Activated CD4-positive, alpha-beta T cell treated with anti-CD3 and anti-CD28 coated beads for 36 hours (primary cell): ENCODE measurements around the gene PARP4. TPM values are rescaled to one million over a fixed set of nuclear protein-coding genes. Genes with fewer than 3 reads are reported as not detected.
"Not testable (repeated sequence)": the region's sequence is repeated elsewhere in the genome, so short reads cannot be mapped to it uniquely, and the experiment has no call there.

Source experiments
- ATAC-seq: fragments of 200-7000 bp; cut with Tn5 transposase; one replicate; pipeline ENCODE4 v1.10.0; 2021; ENCODE audit warnings: mild to moderate bottlenecking, moderate library complexity
- CTCF ChIA-PET: fragments of 350-600 bp; sonication (Branson Sonifier 250); formaldehyde crosslinking; loops from one replicate; lab custom pipeline; 2021; ENCODE audit warnings: antibody characterized with exemption; lab: Charles Lee
- POLR2A ChIA-PET: fragments of 350-600 bp; sonication (Branson Sonifier 250); formaldehyde crosslinking; loops from one replicate; lab custom pipeline; 2021; ENCODE audit warnings: antibody characterized with exemption, inconsistent platforms; lab: Charles Lee
- DNase-seq: peaks from one replicate; pipeline ENCODE4 v3.0.0-alpha.2; 2020
- H3K27ac Mint-ChIP-seq: one replicate; pipeline ENCODE4 v1.8.0; 2021; ENCODE audit warnings: mixed read lengths
- H3K27me3 Mint-ChIP-seq: one replicate; pipeline ENCODE4 v1.8.0; 2021; ENCODE audit warnings: mixed read lengths
- H3K36me3 Mint-ChIP-seq: one replicate; pipeline ENCODE4 v1.8.0; 2021; ENCODE audit warnings: low read depth, mixed read lengths
- H3K4me1 Mint-ChIP-seq: one replicate; pipeline ENCODE4 v1.8.0; 2021; ENCODE audit warnings: mixed read lengths
- H3K4me3 Mint-ChIP-seq: one replicate; pipeline ENCODE4 v1.8.0; 2021; ENCODE audit warnings: mild to moderate bottlenecking, moderate library complexity, mixed read lengths
- H3K9me3 Mint-ChIP-seq: one replicate; pipeline ENCODE4 v1.8.0; 2021; ENCODE audit warnings: low read depth, mixed read lengths
- intact Hi-C, 2 experiments: fragments of 100-400 bp; cut with DNase I in 1 of 2; cut with micrococcal nuclease in 1 of 2; formaldehyde crosslinking; loops; one replicate each; pipeline versions ENCODE4 v1.14.2 to v1.15.1; 2022 to 2024; cut with DNase I, micrococcal nuclease
- total RNA-seq, 2 experiments: library from RNA; stranded (reverse); gene quantifications; one replicate each; pipeline ENCODE4 v1.2.3, GENCODE V29; 2021

Gene PARP4
- total RNA-seq, 2 experiments from 2014 or later: 24.6 to 29.1 TPM

DNA sequence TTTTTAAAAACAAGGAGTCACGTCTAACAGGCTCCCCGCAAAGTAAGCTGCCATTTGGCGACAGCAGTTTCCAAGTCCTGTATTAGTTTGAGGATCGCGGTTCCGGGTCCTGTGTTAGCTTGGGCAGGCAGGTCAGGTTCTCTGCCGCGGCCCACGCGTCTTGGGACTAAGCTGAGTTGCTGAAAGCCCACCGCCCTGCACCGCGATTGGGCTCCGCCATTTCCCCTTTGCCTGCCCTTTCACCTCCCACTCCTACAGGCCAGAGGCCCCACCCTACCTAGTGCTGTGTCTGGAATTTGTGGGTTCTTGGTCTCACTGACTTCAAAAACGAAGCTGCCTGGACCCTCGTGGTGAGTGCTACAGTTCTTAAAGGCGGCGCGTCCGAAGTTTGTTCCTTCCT is 6.8 kb downstream of the PARP4 start:
- ChIA-PET CTCF (interaction anchor here (0.6 kb wide), 1 partner anchor 1462 kb away, joined by 4 read pairs; no protein-coding TSS in a partner anchor), POLR2A (no interaction called here)
- Mint-ChIP-seq H3K4me1 (peaks cover 27% of the 10 kb centered on the region), H3K9me3 (no peaks in the 10 kb centered on the region), H3K27me3 (no peaks in the 10 kb centered on the region), H3K36me3 (peaks cover 14% of the 10 kb centered on the region), H3K27ac (no peak overlapping the region), H3K4me3 (no peak overlapping the region)
- no peak for DNase-seq
- no peak for ATAC-seq
- intact Hi-C loops: no loop called here

DNA sequence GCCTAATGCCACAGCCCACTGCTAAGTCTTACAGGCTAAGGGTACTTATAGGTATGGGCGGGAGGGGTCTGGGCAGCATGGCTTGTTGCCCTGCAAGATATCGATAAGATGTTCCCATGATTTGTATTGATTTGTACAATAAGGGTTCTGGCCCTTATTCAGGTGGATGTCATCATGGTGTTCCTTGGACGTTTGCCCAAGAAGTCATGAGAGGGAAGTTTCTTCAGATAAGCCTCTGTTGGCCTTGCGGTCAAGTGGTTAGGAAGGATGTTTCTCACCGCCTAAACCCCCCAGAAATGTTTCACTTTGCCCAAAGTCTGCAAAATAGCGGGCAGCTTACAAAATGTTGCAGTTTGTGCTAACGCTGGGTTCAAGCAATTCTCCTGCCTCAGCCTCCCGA is 7.3 kb downstream of the PARP4 start:
- intact Hi-C loops: no loop called here
- Mint-ChIP-seq H3K36me3 (peaks cover 14% of the 10 kb centered on the region), H3K9me3 (no peaks in the 10 kb centered on the region), H3K4me1 (peaks cover 24% of the 10 kb centered on the region), H3K4me3 (no peak overlapping the region), H3K27me3 (no peaks in the 10 kb centered on the region), H3K27ac (no peak overlapping the region)
- CTCF ChIA-PET: interaction anchor here (0.6 kb wide), 1 partner anchor 1462 kb away, joined by 4 read pairs; no protein-coding TSS in a partner anchor
- ATAC-seq (no peak), DNase-seq (no peak)
- POLR2A ChIA-PET: no interaction called here

DNA sequence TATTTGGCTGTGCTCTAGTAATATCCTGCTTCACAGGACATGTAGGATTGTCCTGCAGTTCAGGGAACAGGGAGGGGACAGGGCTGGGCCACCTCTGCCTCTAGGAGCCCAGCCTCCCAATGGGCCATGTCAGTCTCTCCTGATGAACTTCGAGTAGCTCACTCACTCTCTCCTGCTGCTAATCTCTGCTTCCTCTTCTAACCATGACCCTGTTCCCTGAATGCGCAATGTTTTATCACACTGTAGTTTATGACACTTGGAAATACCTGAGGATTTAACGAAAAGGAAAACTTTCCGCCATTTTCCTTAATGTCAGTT is 9.2 kb downstream of the PARP4 start:
- CTCF ChIA-PET: interaction anchor here (0.6 kb wide), 1 partner anchor 25 kb away, joined by 3 read pairs; no protein-coding TSS in a partner anchor
- peaks cover 14% of the 10 kb centered on the region for H3K36me3 Mint-ChIP-seq
- peak overlapping the region; percentile 8 for H3K27ac Mint-ChIP-seq
- no peak overlapping the region for H3K4me3 Mint-ChIP-seq
- intact Hi-C loops: no loop called here
- H3K9me3 Mint-ChIP-seq: no peaks in the 10 kb centered on the region
- H3K4me1 Mint-ChIP-seq: peaks cover 20% of the 10 kb centered on the region
- ATAC-seq (no peak), DNase-seq (no peak)
- no peaks in the 10 kb centered on the region for H3K27me3 Mint-ChIP-seq
- POLR2A ChIA-PET: interaction anchor here (0.6 kb wide), 1 partner anchor 234 kb away, joined by 7 read pairs; no protein-coding TSS in a partner anchor

DNA sequence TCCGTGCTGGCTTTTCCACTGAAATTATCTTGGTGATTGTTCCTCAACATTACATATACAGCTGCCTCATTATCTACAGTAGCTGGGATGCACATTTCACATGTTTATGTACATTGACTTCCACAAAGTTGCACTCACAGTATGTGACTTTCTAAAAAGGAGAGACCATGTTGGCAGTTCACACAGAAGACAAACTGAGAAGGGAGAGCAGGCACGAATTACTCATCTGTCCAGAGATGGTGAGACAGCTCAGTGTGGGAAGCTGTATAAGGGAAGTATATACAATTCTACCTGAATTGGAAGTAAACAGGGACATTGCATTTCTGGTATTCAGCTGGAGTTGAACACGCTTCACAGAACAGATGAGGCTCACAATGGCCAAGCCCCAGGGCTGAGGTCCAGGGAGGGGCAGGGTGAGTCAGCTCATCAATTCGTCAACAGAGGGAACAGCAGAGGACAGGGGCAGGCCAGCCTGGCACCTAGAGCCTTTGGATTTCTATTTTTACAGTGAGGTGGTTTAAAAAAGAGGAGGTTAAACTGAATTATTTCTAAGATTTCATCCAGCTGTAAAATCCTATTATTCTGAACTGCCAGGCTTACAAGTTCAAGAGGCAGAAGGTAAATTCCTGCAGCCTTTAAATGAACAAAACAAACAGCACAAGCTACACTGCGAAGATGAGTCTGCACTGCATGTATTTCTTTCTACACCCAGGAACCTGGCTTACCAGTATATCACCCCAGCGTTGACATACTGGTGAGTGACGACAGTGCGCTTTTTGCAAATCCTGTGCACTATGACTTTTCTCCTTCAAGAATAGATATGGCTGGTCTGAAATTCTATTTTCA is 9.8 kb downstream of the PARP4 start:
- peaks cover 17% of the 10 kb centered on the region for H3K4me1 Mint-ChIP-seq
- H3K27ac Mint-ChIP-seq: no peak overlapping the region
- H3K9me3 Mint-ChIP-seq: no peaks in the 10 kb centered on the region
- ATAC-seq (peak; percentile 58), DNase-seq (no peak)
- POLR2A ChIA-PET: no interaction called here
- no peak overlapping the region for H3K4me3 Mint-ChIP-seq
- CTCF ChIA-PET: interaction anchor here (0.6 kb wide), 1 partner anchor 26 kb away, joined by 3 read pairs; no protein-coding TSS in a partner anchor
- H3K27me3 Mint-ChIP-seq: no peaks in the 10 kb centered on the region
- intact Hi-C loops: no loop called here
- H3K36me3 Mint-ChIP-seq: peaks cover 15% of the 10 kb centered on the region

DNA sequence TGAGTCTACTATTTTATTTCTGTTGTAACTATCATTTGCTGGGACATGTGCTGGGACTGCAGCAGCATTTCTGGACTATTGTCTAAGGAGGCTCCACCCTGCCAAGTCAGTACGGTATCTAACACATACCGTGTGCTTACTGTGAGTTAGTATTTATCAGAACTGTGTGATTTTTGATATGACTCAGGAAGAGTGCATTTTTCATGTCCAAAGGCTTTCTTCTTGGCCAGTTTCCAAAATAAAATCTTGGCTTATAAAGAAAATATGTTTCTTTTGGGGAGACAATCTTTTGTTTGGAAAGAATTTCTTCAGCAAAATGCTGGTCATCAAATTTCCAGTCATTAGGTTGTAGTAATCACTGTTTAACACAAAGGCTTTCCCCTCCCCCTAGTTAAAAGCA is 11.6 kb downstream of the PARP4 start:
- Mint-ChIP-seq H3K27ac (no peak overlapping the region), H3K4me1 (peaks cover 17% of the 10 kb centered on the region), H3K9me3 (no peaks in the 10 kb centered on the region), H3K27me3 (no peaks in the 10 kb centered on the region), H3K36me3 (peaks cover 23% of the 10 kb centered on the region), H3K4me3 (no peak overlapping the region)
- intact Hi-C loops: no loop called here
- ChIA-PET POLR2A (no interaction called here), CTCF (no interaction called here)
- peak; percentile 12 for DNase-seq
- ATAC-seq: peak; percentile 79

DNA sequence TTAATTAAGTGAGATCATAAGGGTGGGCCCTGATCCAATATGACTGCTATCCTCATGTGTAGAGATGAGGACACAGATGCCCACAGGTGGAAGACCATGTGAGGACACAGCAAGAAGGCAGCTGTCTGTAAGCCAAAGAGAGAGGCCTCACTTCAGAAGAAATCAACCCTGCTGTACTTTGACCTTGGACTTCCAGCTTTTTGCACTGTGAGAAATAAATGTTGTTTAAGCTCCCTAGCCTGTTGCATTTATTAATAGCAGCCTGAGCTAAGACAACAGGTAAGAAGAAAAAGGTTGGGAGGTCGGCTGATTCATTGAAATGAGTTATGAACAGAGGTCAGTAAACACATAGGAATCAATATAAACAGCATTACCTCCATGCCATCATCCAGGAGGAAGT is 14.8 kb downstream of the PARP4 start:
- H3K4me3 Mint-ChIP-seq: no peak overlapping the region
- H3K36me3 Mint-ChIP-seq: peaks cover 42% of the 10 kb centered on the region
- H3K9me3 Mint-ChIP-seq: no peaks in the 10 kb centered on the region
- intact Hi-C loops: no loop called here
- ChIA-PET POLR2A (no interaction called here), CTCF (interaction anchor here (1.0 kb wide), 1 partner anchor 9 kb away, joined by 3 read pairs; no protein-coding TSS in a partner anchor)
- H3K27me3 Mint-ChIP-seq: no peaks in the 10 kb centered on the region
- H3K27ac Mint-ChIP-seq: no peak overlapping the region
- no peak for DNase-seq
- ATAC-seq: no peak
- peaks cover 12% of the 10 kb centered on the region for H3K4me1 Mint-ChIP-seq

DNA sequence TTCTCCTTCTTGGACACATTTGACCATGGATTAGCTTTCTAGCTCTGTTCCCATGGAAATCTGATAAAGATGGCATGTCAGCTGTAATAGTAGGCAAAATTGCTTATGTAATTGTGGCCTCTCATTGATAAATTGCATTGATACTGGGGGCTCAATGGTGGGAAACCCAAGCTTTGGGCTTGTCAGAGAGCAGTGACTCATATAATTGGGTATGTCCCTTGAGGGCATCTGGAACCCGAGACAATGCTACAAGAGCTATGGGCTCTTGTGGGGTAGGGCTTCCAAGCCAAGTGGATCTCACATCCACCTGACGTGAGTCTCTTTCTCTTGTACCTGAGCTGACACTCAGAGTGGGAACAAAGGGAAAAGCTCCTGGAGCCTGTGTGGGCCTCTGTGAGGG is 16.3 kb downstream of the PARP4 start:
- CTCF ChIA-PET, H3K9me3 Mint-ChIP-seq, H3K27ac Mint-ChIP-seq, DNase-seq, H3K27me3 Mint-ChIP-seq, H3K4me3 Mint-ChIP-seq, ATAC-seq, POLR2A ChIA-PET, H3K4me1 Mint-ChIP-seq, intact Hi-C loops: not testable (repeated sequence)
- peaks cover 40% of the 10 kb centered on the region for H3K36me3 Mint-ChIP-seq

DNA sequence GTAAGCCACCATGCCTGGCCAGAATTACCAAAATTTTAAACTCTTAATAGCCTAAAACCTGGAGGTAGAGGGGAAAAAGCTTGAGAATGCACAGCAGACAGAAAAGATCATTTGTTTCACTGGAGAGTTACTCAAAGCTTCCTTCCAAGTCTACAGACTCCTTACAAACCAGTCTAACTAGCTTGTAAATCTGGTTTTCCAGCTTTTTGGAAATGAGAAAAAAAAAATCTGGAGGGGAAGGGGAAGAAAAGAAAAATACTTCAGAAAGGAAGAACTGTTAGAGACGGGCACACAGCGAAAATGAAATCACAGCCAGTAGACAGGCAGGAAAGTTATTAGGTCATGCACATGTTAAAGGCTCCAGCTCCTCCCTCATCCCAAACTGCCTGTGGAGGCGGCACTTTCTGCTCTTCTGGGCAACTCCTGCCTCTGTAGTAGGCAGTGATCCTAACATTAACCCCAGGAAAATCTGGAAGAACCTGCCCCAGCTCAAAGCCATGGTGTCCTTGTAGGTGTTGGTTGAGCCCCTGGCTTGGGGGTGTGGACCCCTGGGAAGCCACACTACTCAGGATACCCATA is 17.3 kb downstream of the PARP4 start:
- CTCF ChIA-PET: interaction anchor here (0.7 kb wide), 1 partner anchor 15 kb away, joined by 3 read pairs; no protein-coding TSS in a partner anchor
- ATAC-seq: no peak

DNA sequence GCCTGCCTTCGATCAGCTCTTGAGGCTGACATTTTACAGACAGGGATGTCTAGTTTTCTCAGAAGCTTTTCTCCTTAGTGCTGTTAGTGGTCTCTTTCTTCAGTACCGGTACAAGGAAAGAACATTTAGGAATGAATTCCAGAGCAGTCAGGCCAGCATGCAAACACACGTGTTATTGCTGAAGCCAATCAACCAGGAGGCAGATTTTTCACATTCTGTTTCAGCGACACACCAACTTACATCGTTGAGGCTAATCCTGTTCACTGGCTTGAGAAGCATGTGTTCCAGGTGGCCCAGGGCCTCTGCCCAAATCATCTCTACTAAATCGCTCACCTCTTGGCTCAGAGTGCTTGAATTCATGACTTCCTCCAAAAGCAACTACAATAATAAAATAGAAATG is 19.2 kb downstream of the PARP4 start:
- peaks cover 60% of the 10 kb centered on the region for H3K36me3 Mint-ChIP-seq
- CTCF ChIA-PET: no interaction called here
- intact Hi-C loops: no loop called here
- no peaks in the 10 kb centered on the region for H3K4me1 Mint-ChIP-seq
- ATAC-seq (no peak), DNase-seq (no peak)
- no peaks in the 10 kb centered on the region for H3K27me3 Mint-ChIP-seq
- no peak overlapping the region for H3K27ac Mint-ChIP-seq
- no peaks in the 10 kb centered on the region for H3K9me3 Mint-ChIP-seq
- POLR2A ChIA-PET: no interaction called here
- no peak overlapping the region for H3K4me3 Mint-ChIP-seq

More for the DNA sequence above, 17.3 kb downstream of the PARP4 start:
- POLR2A ChIA-PET: interaction anchor here (0.7 kb wide), 1 partner anchor 209 kb away, joined by 3 read pairs; no protein-coding TSS in a partner anchor
- no peak for DNase-seq
- H3K4me1 Mint-ChIP-seq: no peaks in the 10 kb centered on the region
- intact Hi-C loops: no loop called here
- H3K4me3 Mint-ChIP-seq: no peak overlapping the region
- H3K36me3 Mint-ChIP-seq: peaks cover 43% of the 10 kb centered on the region
- no peaks in the 10 kb centered on the region for H3K27me3 Mint-ChIP-seq
- no peaks in the 10 kb centered on the region for H3K9me3 Mint-ChIP-seq
- H3K27ac Mint-ChIP-seq: no peak overlapping the region

DNA sequence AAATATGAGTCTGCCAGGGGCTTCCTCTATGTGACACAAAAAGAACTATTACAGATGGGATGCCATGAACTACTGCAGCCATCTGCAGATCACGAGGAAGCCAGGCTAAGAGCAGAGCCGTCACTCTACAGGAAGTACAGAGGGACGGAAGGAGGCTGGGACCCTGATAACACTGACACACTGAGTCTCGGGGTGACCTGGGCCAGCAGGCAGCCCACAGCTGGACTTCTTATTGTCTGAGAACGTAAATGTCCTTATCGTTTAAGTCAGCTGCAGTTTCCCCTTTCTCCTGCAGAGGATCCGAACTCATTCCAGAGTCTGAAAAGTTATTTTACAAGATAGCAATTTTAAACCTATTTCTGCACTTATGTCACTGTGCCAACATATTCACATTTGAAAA is 20.7 kb downstream of the PARP4 start:
- POLR2A ChIA-PET: no interaction called here
- no peak for ATAC-seq
- DNase-seq: no peak
- Mint-ChIP-seq H3K36me3 (peaks cover 58% of the 10 kb centered on the region), H3K27me3 (no peaks in the 10 kb centered on the region), H3K27ac (no peak overlapping the region), H3K4me3 (no peak overlapping the region), H3K9me3 (no peaks in the 10 kb centered on the region), H3K4me1 (no peaks in the 10 kb centered on the region)
- intact Hi-C loops: no loop called here
- CTCF ChIA-PET: no interaction called here

DNA sequence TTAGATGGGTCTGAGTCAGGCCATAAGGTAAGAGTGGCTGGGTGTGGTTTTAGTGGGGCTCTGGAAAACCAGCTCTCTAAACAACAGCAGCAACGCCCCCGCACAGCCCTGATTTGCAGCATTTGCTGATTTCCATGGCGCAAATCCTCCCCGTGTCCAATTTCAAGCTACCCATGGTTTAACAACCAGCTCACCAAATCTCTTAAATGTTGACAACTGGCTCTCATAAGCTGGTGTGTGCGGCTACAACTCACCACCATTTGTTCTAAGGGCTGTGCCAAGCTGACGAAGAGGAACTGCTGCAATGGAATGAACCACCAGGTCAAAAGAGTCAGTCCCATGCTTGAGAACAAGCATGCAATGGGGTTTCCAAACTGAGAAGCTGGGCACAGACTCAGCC is 22.9 kb downstream of the PARP4 start:
- Mint-ChIP-seq H3K4me3 (no peak overlapping the region), H3K27me3 (no peaks in the 10 kb centered on the region), H3K4me1 (no peaks in the 10 kb centered on the region), H3K27ac (no peak overlapping the region), H3K9me3 (no peaks in the 10 kb centered on the region), H3K36me3 (peaks cover 48% of the 10 kb centered on the region)
- ATAC-seq (no peak), DNase-seq (no peak)
- POLR2A ChIA-PET: no interaction called here
- intact Hi-C loops: no loop called here
- CTCF ChIA-PET: no interaction called here

DNA sequence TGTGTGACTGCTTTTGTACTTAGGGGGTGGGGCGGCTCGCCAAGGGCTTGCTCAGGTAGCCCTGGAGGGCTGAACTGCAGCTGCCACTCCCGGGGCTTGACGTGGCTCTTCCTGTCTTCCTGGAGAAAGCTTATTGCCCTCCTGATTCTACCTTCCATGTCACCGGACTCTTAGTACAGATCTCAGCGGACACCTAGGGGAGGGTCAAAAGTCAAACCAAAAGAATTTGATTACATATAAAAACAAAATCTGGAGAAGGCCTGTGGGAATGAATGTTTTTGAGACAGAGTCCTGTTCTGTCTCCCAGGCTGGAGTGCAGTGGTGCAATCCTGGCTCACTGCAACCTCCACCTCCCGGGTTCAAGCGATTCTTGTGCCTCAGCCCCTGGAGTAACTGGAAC is 24.5 kb downstream of the PARP4 start:
- H3K4me3 Mint-ChIP-seq: not testable (repeated sequence)

More for the DNA sequence above, 24.5 kb downstream of the PARP4 start:
- H3K27ac Mint-ChIP-seq, H3K9me3 Mint-ChIP-seq, H3K4me1 Mint-ChIP-seq, DNase-seq, CTCF ChIA-PET, H3K27me3 Mint-ChIP-seq, POLR2A ChIA-PET, intact Hi-C loops, ATAC-seq: not testable (repeated sequence)
- H3K36me3 Mint-ChIP-seq: peaks cover 45% of the 10 kb centered on the region
